A673 (cell line): Measurements from ENCODE around the gene FUT4. TPM values are rescaled to one million over a fixed set of nuclear protein-coding genes. Genes with fewer than 3 reads are reported as not detected.
A peak's percentile ranks its signal among the peaks of the same experiment; 100 is the strongest.

Experiments
- BruUV-seq: library from RNA; stranded (reverse); fragments of 400-500 nt; replicated peaks from 2 replicates; lab custom pipeline; 2021; lab: Mats Ljungman, UMichigan
- CTCF ChIA-PET: fragments of 300-600 bp; sonication (Branson Sonifier 250); formaldehyde crosslinking; loops from one replicate; lab custom pipeline; 2022; ENCODE audit warnings: antibody characterized with exemption; lab: Charles Lee
- POLR2A ChIA-PET: fragments of 300-600 bp; sonication (Branson Sonifier 250); formaldehyde crosslinking; loops from one replicate; lab custom pipeline; 2022; ENCODE audit warnings: antibody characterized with exemption; ENCODE audit not compliant: low non-redundant PET; lab: Charles Lee
- DNase-seq: peaks from one replicate; pipeline ENCODE4 v3.0.0-alpha.2; 2015; ENCODE audit warnings: low spot score
- H3K27ac ChIP-seq: fragments of 200-600 bp; sonication (generic); 2 replicates; pipeline ENCODE4 v1.5.1; 2016; ENCODE audit warnings: mixed run types, low read depth, mild to moderate bottlenecking, mixed read lengths, antibody characterized with exemption, low read length; ENCODE audit not compliant: poor library complexity, severe bottlenecking
- H3K27me3 ChIP-seq: fragments of 200-600 bp; sonication (generic); replicated peaks from 2 replicates; pipeline ENCODE4 v1.6.1; 2017; ENCODE audit warnings: mixed run types, low read depth, mild to moderate bottlenecking, mixed read lengths, antibody characterized with exemption, low read length; ENCODE audit not compliant: insufficient read depth, poor library complexity
- H3K36me3 ChIP-seq: fragments of 200-600 bp; sonication (generic); 2 replicates; pipeline ENCODE4 v1.6.1; 2016; ENCODE audit warnings: mixed run types, mild to moderate bottlenecking, mixed read lengths, antibody characterized with exemption, low read length; ENCODE audit not compliant: insufficient read depth, poor library complexity, severe bottlenecking
- H3K4me1 ChIP-seq: fragments of 200-600 bp; sonication (generic); 2 replicates; pipeline ENCODE4 v1.6.1; 2017; ENCODE audit warnings: mixed run types, mild to moderate bottlenecking, mixed read lengths, antibody characterized with exemption, low read length; ENCODE audit not compliant: insufficient read depth, poor library complexity, severe bottlenecking
- H3K4me3 ChIP-seq: fragments of 200-600 bp; sonication (generic); 2 replicates; pipeline ENCODE4 v1.5.1; 2016; ENCODE audit warnings: low read depth, mixed run types, mild to moderate bottlenecking, mixed read lengths, low read length; ENCODE audit not compliant: poor library complexity, severe bottlenecking
- H3K9me3 ChIP-seq: fragments of 200-600 bp; sonication (generic); 2 replicates; pipeline ENCODE4 v1.6.1; 2016; ENCODE audit warnings: mixed run types, low read depth, mild to moderate bottlenecking, mixed read lengths, antibody characterized with exemption, low read length; ENCODE audit not compliant: poor library complexity, severe bottlenecking
- CTCF ChIP-seq: fragments of 300-800, 200-600 bp; sonication (generic); conservative IDR thresholded peaks from 2 replicates; pipeline ENCODE4 v1.5.1; 2017; ENCODE audit warnings: low read depth, mild to moderate bottlenecking, antibody characterized with exemption, low read length, moderate library complexity, mixed read lengths
- EZH2 ChIP-seq: fragments of 200-600 bp; sonication (generic); IDR thresholded peaks from 2 replicates; pipeline ENCODE4 v1.6.1; 2017; ENCODE audit warnings: borderline replicate concordance, low read depth, mild to moderate bottlenecking, mixed read lengths, antibody characterized with exemption, low read length; ENCODE audit not compliant: poor library complexity, severe bottlenecking
- intact Hi-C: fragments of 100-400 bp; cut with micrococcal nuclease; formaldehyde crosslinking; loops from one replicate; pipeline ENCODE4 v1.10.0; 2022; ENCODE audit not compliant: unreplicated experiment
- total RNA-seq: library from RNA; stranded (reverse); gene quantifications from 2 replicates; pipeline ENCODE4 v1.2.3, GENCODE V29; 2021

FUT4 gene
- total RNA-seq, 1 experiment from 2014 or later: 7.7 TPM

DNA sequence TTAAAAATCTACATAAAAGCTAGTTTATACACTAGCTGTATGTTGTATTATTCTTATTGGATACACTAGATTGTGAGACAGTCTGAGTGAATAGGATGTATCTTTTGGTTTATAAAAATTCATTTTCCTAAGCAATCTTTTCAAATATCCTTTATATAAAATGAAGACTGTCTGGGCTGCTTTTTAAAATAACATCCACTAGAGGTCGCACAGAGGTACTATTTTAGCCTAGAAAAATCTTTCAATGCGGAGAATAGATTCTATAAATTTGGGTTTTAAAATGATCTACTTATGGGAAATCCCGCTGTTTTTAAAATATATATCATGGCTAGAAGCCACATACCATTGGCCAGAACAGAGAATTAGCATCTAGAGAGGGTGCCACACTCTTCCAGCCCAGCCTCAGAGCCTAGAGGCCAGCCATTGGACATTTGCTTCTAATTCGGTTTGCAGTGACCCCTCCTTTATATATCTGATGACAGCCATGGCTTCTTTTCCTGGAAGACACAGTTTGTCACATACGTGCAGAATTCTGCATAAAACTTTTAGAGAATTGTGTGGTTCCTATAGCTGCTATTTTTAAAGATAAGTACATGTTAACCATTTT lies 24.1 kb upstream of the FUT4 start:
- peaks cover 12% of the 10 kb centered on the region for H3K27me3 ChIP-seq
- ChIA-PET CTCF (interaction anchor here (0.7 kb wide), 2 partner anchors 418 to 599 kb away, joined by 3 to 4 read pairs; no protein-coding TSS in a partner anchor), POLR2A (no interaction called here)
- no peaks in the 10 kb centered on the region for H3K36me3 ChIP-seq
- no TSS peak for BruUV-seq
- no peaks in the 10 kb centered on the region for H3K4me1 ChIP-seq
- no peaks in the 10 kb centered on the region for H3K9me3 ChIP-seq
- TF ChIP-seq EZH2: no peak
- TF ChIP-seq CTCF: peak; percentile 82
- intact Hi-C loops: loop anchor here (2.0 to 5.0 kb wide), 3 partner anchors 77 to 1908 kb away; no protein-coding TSS in a partner anchor
- no peak overlapping the region for H3K4me3 ChIP-seq
- H3K27ac ChIP-seq: no peak overlapping the region
- peak; percentile 59 for DNase-seq

GRCh38 chr11:94521684-94522083 lies 22.0 kb upstream of the FUT4 start:
- POLR2A ChIA-PET: interaction anchor here (0.6 kb wide), 1 partner anchor 182 kb away, joined by 15 read pairs; no protein-coding TSS in a partner anchor
- H3K4me1 ChIP-seq: no peaks in the 10 kb centered on the region
- no peaks in the 10 kb centered on the region for H3K36me3 ChIP-seq
- peak; percentile 52 for DNase-seq
- no peak overlapping the region for H3K4me3 ChIP-seq
- CTCF ChIA-PET: interaction anchor here (0.8 kb wide), 1 partner anchor 59 kb away, joined by 8 read pairs; no protein-coding TSS in a partner anchor
- no peak for TF ChIP-seq EZH2
- TF ChIP-seq CTCF: peak; percentile 70
- BruUV-seq: no TSS peak
- intact Hi-C loops: loop anchor here (2.0 kb wide), 1 partner anchor 75 kb away; no protein-coding TSS in a partner anchor
- no peaks in the 10 kb centered on the region for H3K9me3 ChIP-seq
- H3K27me3 ChIP-seq: no peaks in the 10 kb centered on the region
- no peak overlapping the region for H3K27ac ChIP-seq

GRCh38 chr11:94524341-94524740 lies 19.4 kb upstream of the FUT4 start:
- TF ChIP-seq CTCF: no peak
- no peak for TF ChIP-seq EZH2
- Histone ChIP-seq H3K27me3 (no peaks in the 10 kb centered on the region), H3K36me3 (no peaks in the 10 kb centered on the region), H3K4me3 (no peak overlapping the region), H3K9me3 (no peaks in the 10 kb centered on the region), H3K27ac (no peak overlapping the region), H3K4me1 (no peaks in the 10 kb centered on the region)
- no peak for DNase-seq
- ChIA-PET CTCF (no interaction called here), POLR2A (no interaction called here)
- no TSS peak for BruUV-seq
- intact Hi-C loops: no loop called here
